ENCODE measurements around the gene GIMAP2.
"Not testable (repeated sequence)": the region's sequence is repeated elsewhere in the genome, so short reads cannot be mapped to it uniquely, and the experiment has no call there.

Gene GIMAP2

GRCh38 chr7:150685219-150686029 lies at the start of gene GIMAP2:
Gene GIMAP2, plus strand, starts transcription at chr7:150685706. Its CDS starts 1,354 bp downstream, at chr7:150687060.
- no peak for DNase-seq (ENCODE audit: extremely low read depth in 1 of 2, low read depth in 1 of 2)

DNA sequence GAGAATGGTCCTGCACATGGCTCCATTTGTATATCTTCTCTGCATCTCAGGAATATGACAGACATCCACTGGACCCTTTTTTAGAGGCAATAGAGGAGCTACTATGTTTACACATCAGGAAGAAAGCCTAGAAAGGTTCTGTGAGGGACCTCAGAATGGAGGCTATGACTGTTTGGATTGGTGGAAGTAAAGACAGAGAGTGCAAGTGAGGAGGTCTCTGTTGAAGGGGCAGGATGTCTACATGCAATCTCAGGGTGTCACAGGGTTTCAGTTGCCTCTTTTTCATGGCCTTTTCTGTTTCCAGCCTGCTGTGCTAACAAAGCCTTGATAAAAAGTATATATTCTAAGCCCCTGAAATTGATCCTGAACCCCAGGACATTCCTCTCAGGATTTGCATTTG lies 43.7 kb upstream of the GIMAP2 start:
- DNase-seq (ENCODE audit: extremely low read depth in 1 of 2, low read depth in 1 of 2): no peak

GRCh38 chr7:150642926-150643325 lies 42.6 kb upstream of the GIMAP2 start:
- no peak for DNase-seq (ENCODE audit: extremely low read depth in 1 of 2, low read depth in 1 of 2)

DNA sequence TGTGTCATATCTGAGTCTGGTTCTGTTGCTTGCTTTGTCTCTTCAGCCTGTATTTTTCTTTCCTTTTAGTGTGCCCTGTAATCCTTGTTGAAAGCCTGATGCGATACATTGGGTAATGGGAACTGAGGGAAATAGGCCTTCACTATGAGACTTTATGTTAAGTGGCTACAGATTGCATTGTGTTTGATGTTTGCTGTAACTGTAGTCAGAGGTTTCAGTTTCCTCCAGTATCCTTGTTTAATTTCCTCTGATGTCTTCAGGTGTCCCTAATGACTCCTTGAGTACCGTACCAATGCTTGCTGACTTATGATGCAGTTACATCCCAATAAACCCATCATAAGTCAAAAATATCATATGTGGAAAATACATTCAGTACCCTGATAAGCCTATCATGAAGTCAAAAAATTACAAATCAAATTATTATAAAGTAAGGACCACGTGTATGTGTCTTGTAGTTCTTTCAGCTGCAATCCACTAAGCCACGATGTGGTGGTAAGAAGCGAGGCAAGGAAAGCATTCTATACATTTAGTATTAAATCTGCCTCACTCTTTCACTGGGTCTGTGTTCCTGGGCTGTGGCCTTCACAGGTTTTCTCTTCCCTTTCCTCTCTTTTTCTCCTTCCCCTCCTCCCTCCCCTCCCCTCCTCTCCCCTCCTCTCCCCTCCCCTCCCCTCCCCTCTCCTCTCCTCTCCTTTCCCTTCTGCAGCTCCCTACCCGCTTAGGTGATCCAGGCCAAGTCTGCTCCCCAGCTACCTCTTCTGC lies 40.1 kb upstream of the GIMAP2 start:
- no peak for DNase-seq (ENCODE audit: extremely low read depth in 1 of 2, low read depth in 1 of 2)

DNA sequence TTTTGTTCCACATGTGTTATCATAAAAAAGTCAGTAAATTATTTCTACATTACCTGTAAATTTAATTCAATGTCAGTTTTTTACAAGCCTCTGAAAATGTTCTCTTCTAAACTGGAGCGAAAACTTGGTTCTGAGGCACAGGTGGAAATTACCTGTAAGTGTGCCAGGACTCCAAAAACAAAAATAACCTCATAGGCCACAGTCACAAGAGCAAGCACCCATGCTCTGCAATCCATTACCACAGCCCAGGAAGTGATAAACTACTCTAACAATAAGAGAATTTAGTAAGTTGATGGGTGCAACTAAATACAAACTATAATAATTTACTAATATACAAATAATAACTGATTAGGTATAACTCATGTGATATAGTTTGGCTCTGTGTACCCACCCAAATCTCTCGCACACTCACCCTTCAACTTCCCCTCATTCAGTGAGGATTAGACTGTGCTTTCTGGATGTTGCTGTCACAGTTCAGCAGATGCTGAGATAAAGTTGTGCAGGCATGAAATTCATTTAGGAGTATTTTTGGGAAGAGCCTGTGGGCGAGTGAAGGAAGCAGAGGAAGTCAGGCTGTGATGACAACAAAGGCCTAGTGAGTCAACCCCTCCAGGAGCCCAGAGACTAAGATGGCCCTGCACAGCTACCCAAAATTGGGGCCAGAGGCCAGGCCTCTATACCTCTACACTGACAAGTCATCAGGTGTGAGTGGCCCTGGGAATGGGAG lies 37.0 kb upstream of the GIMAP2 start:
- DNase-seq (ENCODE audit: extremely low read depth in 1 of 2, low read depth in 1 of 2): no peak

- DNase-seq (ENCODE audit: extremely low read depth in 1 of 2, low read depth in 1 of 2): no peak
Observed at GRCh38 chr7:150649080-150649385, 36.5 kb upstream of the GIMAP2 start.

DNA sequence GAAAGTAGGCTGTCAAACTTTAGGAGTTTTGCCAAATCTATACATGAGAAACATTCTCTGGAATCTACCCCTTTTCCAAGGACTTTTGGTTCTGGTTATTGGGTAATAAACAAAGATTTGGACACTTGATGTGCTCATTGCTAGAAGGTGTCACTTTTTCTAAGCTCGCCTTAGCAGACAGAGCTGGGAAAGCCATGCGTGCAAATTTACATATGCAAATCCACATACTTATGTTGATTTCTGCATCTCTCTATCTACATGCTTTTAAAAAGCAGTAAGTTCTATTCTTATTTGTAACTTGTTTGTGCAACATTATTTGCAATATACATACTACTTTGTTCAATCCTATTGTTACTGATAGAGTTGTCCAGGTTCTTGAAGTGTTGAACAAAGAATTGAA lies 30.8 kb upstream of the GIMAP2 start:
- no peak for DNase-seq (ENCODE audit: extremely low read depth in 1 of 2, low read depth in 1 of 2)

DNA sequence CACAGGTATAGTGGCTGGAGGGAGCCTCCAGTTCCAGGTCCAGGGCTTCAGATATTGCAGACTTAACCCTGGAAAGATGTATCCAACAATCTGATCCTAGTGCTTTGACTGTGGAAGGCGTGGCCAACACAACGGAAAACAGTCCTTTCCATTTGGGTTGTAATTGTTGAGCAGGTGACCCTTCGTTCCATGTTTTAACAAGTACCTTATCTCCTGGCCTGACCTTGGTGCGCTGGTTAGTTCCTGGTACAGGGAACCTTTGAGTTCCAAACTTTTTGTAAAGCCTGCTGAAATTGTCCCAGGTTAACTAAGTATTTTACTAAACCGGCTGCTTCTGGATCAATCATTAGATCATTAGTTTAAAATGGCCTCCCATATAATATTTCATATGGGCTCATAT lies 29.5 kb upstream of the GIMAP2 start:
- DNase-seq (ENCODE audit: extremely low read depth in 1 of 2, low read depth in 1 of 2): no peak

GRCh38 chr7:150657526-150657925 lies 28.0 kb upstream of the GIMAP2 start:
- no peak for DNase-seq (ENCODE audit: extremely low read depth in 1 of 2, low read depth in 1 of 2)

- no peak for DNase-seq (ENCODE audit: extremely low read depth in 1 of 2, low read depth in 1 of 2)
Observed at GRCh38 chr7:150660939-150661613, 24.4 kb upstream of the GIMAP2 start.

DNA sequence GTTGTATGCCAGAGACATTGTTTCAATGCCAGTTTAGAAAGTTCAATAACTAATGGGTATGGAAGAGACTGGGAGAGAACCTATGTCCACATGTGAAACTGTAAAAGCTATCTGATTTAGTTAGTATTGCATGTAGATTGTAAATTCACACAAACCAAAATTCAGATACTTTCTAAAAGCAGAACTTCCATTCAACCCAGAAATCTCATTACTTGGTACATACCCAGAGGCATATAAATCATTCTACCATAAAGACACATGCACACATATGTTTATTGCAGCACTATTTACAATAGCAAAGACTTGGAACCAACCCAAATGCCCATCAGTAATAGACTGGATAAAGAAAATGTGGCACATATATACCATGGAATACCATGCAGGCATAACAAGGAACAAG lies 22.7 kb upstream of the GIMAP2 start:
- DNase-seq (ENCODE audit: extremely low read depth in 1 of 2, low read depth in 1 of 2): not testable (repeated sequence)

- no peak for DNase-seq (ENCODE audit: extremely low read depth in 1 of 2, low read depth in 1 of 2)
Observed at GRCh38 chr7:150663802-150664494, 21.6 kb upstream of the GIMAP2 start.

- no peak for DNase-seq (ENCODE audit: extremely low read depth in 1 of 2, low read depth in 1 of 2)
Observed at GRCh38 chr7:150665089-150665748, 20.3 kb upstream of the GIMAP2 start.

GRCh38 chr7:150665896-150666295 lies 19.6 kb upstream of the GIMAP2 start:
- DNase-seq (ENCODE audit: extremely low read depth in 1 of 2, low read depth in 1 of 2): no peak

- no peak for DNase-seq (ENCODE audit: extremely low read depth in 1 of 2, low read depth in 1 of 2)
Observed at GRCh38 chr7:150666412-150666811, 19.1 kb upstream of the GIMAP2 start.

- DNase-seq (ENCODE audit: extremely low read depth in 1 of 2, low read depth in 1 of 2): peak; percentile 24 to 40
Observed at GRCh38 chr7:150668472-150668911, 17.0 kb upstream of the GIMAP2 start.

DNA sequence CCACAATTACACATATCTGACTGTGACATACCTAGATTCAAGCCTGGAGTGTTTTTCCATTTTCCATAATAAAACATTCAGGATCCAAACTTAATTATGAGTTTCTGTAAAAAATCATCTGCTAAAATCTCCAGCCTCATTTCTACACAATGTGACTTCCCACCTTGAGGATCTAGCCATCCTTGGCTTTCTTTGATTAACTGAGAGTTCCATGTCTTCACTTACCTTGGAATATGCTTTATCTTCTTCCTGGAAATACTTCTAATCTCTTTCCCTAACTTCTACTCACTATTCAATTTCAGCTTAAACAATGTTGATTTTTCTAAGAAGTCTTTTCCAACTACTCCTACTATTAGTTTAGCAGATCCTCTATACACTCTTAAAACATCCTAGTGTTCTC lies 16.5 kb upstream of the GIMAP2 start:
- DNase-seq (ENCODE audit: extremely low read depth in 1 of 2, low read depth in 1 of 2): no peak

DNA sequence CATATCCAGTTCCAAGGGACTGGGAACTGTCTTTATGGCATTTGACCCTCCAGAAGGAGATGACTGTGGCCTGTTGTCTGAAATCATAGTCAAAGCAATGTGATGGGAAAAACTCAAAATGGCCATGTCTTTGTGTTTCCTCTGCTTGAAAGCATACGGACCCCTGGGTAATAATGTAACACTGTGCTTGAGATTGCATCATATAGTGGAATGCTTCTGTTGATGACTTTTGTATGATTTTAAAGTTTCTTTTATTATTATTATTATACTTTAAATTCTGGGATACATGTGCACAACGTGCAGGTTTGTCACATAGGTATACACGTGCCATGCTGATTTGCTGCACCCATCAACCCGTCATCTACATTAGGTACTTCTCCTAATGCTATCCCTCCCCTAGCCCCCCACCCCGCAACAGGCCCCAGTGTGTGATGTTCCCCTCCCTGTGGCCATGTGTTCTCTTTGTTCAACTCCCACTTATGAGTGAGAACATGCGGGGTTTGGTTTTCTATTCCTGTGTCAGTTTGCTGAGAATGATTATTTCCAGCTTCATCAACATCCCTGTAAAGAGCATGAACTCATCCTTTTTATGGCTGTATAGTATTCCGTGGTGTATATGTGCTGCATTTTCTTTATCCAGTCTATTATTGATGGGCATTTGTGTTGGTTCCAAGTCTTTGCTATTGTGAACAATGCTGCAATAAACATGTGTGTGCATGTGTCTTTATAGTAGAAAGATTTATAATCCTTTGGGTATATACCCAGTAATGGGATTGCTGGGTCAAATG lies 13.5 kb upstream of the GIMAP2 start:
- DNase-seq (ENCODE audit: extremely low read depth in 1 of 2, low read depth in 1 of 2): not testable (repeated sequence)

DNA sequence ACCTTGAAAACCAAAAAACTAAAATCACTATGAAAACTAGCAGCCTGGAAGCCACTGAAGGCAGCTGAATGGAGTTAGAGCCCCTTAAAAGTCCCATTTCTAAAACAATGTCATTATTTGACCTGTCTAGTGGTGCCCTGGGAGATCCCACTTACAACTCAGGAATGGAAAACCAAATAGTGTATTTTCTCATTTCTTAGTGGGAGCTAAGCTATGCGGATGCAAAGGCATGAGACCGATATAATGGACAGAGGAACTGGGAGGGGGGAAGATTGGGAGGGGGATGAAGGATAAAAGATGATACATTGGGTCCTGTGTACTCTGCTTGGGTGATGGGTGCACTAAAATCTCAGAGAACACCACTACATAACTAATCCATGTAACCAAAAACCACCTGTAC lies 9.8 kb upstream of the GIMAP2 start:
- DNase-seq (ENCODE audit: extremely low read depth in 1 of 2, low read depth in 1 of 2): no peak
